Activated effector memory CD4-positive, alpha-beta T cell treated with anti-CD3 and anti-CD28 coated beads, Interleukin-2, amount 50 U/mL, for 16 hours (primary cell): ENCODE measurements around the gene S100A12.
"Not testable (repeated sequence)": the region's sequence is repeated elsewhere in the genome, so short reads cannot be mapped to it uniquely, and the experiment has no call there.

Source experiments
- DNase-seq: peaks from one replicate; pipeline ENCODE4 v3.0.0-alpha.2; 2020

S100A12 gene

GRCh38 chr1:153349363-153350320, 25.8 kb downstream of the S100A12 start:
- no peak for DNase-seq

GRCh38 chr1:153348511-153349362, 26.7 kb downstream of the S100A12 start, which contains the start of gene PGLYRP4:
Gene PGLYRP4 (minus strand): TSS chr1:153348841. CDS start chr1:153347932, 909 bp downstream.
- DNase-seq = no peak

GRCh38 chr1:153347856-153348255, 27.6 kb downstream of the S100A12 start:
- no peak for DNase-seq

GRCh38 chr1:153347049-153347448, 28.4 kb downstream of the S100A12 start:
- not testable (repeated sequence) for DNase-seq

GRCh38 chr1:153346077-153346723, 29.2 kb downstream of the S100A12 start:
- no peak for DNase-seq

GRCh38 chr1:153345187-153346076, 30.0 kb downstream of the S100A12 start:
- no peak for DNase-seq

- no peak for DNase-seq
These were observed 30.7 kb downstream of the S100A12 start for GRCh38 chr1:153344718-153345025.

GRCh38 chr1:153343811-153344717, 31.4 kb downstream of the S100A12 start:
- DNase-seq = no peak

- DNase-seq = no peak
These were observed 32.3 kb downstream of the S100A12 start for GRCh38 chr1:153343040-153343681.

GRCh38 chr1:153342178-153342577, 33.2 kb downstream of the S100A12 start:
- no peak for DNase-seq

GRCh38 chr1:153341431-153341934, 33.9 kb downstream of the S100A12 start:
- no peak for DNase-seq

GRCh38 chr1:153340356-153340755, 35.1 kb downstream of the S100A12 start:
- DNase-seq = no peak

GRCh38 chr1:153339802-153340201, 35.6 kb downstream of the S100A12 start:
- no peak for DNase-seq

GRCh38 chr1:153337980-153338853, 37.2 kb downstream of the S100A12 start:
- DNase-seq = no peak

GRCh38 chr1:153336650-153337049, 38.8 kb downstream of the S100A12 start:
- DNase-seq = no peak

GRCh38 chr1:153333902-153334301, 41.5 kb downstream of the S100A12 start:
- no peak for DNase-seq

GRCh38 chr1:153324912-153325311, 50.5 kb downstream of the S100A12 start:
- no peak for DNase-seq
